Pulmonary artery endothelial cell (primary cell): ENCODE data around the gene BZW2. TPM values are rescaled to one million over a fixed set of nuclear protein-coding genes. Genes with fewer than 3 reads are reported as not detected.
"Not testable (repeated sequence)": the region's sequence is repeated elsewhere in the genome, so short reads cannot be mapped to it uniquely, and the experiment has no call there.

Experiments used
- DNase-seq: peaks from one replicate; pipeline ENCODE4 v3.0.0-alpha.2; 2011; ENCODE audit warnings: low read depth, low spot score
- total RNA-seq: library from RNA; depleted of rRNA; stranded (reverse); fragments of >200 nt; gene quantifications from 2 replicates; pipeline ENCODE4 v1.2.3, GENCODE V29; 2014

BZW2 gene
- total RNA-seq, 1 donor from 2014 or later: 99.1 TPM

DNA sequence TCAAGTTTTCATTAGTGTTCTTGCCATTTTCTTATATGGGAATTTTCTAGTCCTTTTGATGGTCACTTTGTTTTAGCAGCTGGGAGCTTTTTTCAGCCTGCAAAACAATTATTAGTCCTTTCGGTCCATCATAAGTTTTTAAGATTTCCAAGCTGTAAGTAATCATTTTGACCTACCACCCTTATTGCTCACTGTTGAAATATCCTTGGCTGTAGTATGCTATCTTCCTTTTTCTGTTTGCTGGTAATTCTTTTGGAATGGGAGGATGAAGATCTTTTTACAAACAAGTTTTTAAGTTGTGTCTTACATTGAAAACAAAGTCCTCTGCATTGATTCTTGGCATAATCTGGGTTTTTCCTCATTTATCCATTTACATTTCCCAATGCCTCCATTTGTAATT, 24.0 kb downstream of the BZW2 start:
- DNase-seq: no peak

- DNase-seq: no peak
Measured at GRCh38 chr7:16670731-16671344, 24.9 kb downstream of the BZW2 start.

- no peak for DNase-seq
Measured at GRCh38 chr7:16671811-16672210, 25.8 kb downstream of the BZW2 start.

- no peak for DNase-seq
Measured at GRCh38 chr7:16675277-16675676, 29.3 kb downstream of the BZW2 start.

GRCh38 chr7:16677978-16678494, 32.1 kb downstream of the BZW2 start:
- no peak for DNase-seq

GRCh38 chr7:16678645-16679566, 32.9 kb downstream of the BZW2 start:
- DNase-seq: not testable (repeated sequence)

- no peak for DNase-seq
Measured at GRCh38 chr7:16684935-16685334, 39.0 kb downstream of the BZW2 start.

GRCh38 chr7:16685535-16685934, 39.6 kb downstream of the BZW2 start:
- DNase-seq: no peak

- DNase-seq: no peak
Measured at GRCh38 chr7:16688249-16688648, 42.3 kb downstream of the BZW2 start.

DNA sequence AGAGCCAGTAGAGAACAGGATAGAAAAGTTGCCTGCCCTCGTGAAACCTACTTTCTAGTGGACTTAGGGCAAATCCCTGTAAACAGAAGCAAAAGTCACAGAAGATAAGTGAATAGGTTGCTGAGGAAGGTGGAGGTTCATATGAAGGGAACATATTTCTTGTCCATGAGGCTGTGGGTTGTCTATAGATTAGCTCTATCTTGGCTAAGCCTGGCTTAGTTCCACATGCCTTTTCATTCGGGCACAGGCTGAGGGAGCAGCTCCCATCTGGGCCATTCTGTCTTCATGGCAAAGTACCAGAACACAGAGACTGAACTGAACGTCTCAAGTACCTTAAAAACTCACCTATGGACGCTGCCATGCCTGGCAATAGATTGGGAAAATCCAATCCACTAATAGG, 45.3 kb downstream of the BZW2 start:
- DNase-seq: no peak

DNA sequence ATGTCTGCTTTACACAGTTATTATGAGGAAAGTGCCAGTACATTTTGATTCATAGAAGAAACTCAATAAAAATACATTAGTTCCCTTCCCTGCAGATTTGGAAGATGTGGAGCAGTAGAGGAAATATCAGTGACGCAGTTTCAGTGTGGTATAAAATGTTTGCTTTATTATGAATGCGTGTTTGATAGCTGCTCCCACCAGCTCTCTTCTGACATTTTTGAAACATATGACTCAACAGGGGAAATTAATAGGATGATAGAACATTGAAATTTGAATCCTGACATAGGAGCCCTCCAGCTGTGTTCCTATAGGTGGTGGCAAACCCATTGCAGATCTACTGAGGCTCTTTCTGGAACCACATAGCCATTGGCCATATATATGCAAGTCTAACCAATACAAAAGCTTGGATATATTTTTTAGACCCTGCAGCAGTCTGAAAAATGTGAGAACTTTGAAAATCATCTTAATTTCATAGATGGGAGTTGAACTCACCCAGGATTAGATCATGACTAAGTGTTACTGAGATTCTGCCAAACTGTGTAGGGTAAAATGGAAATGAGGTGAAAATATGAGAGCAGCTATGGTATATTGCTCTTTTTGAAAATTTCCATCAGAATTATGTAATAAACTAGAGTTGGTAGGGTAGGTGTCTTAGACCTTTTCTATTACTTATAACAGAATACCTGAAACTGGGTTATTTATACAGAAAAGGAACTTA, 47.8 kb downstream of the BZW2 start:
- no peak for DNase-seq

DNA sequence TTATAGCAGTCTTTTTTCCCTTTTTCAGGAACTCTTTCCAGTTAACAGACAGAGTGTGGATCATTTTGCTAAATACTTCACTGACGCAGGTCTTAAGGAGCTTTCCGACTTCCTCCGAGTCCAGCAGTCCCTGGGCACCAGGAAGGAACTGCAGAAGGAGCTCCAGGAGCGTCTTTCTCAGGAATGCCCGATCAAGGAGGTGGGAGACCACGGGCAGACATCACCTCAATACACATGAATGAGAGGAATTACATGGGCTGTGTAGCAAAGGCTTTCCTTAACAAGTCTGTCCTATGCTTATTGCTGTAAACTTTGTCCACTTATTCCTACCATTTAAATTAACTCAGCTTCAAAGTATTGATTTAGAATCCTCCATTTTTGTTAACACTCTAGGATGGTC, 48.8 kb downstream of the BZW2 start:
- no peak for DNase-seq

DNA sequence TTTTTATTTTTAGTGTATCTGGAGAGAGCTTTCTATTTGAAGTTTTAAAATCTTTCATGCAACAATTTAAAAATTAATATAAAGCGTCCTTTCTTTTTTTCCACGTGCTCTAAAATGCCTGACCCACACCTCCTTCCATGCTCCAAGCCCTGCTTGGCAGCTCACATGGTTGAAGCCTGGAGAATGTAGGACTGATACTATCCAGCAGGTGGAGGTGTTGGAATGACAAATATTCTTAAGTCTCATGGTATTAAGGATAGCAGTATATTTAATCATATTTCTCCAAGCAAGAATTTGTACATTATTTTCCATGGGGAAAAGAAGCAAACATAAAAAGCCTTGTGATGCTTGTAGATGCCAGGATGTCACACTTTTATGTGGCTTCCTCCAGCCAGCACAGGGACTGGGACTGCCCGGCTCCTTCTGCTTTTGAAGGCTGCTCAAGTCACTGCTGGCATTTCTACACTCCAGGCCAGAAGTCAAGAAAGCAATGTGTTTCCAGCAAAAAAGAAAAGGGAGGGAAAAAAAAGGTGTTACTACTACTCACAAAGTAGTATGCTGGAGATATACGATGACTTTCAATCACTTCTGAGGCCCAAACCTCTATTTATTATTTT, 49.7 kb downstream of the BZW2 start:
- peak; percentile 24 for DNase-seq

GRCh38 chr7:16697507-16698199, 51.7 kb downstream of the BZW2 start:
- DNase-seq: no peak

- no peak for DNase-seq
Measured at GRCh38 chr7:16698200-16698905, 52.4 kb downstream of the BZW2 start.

DNA sequence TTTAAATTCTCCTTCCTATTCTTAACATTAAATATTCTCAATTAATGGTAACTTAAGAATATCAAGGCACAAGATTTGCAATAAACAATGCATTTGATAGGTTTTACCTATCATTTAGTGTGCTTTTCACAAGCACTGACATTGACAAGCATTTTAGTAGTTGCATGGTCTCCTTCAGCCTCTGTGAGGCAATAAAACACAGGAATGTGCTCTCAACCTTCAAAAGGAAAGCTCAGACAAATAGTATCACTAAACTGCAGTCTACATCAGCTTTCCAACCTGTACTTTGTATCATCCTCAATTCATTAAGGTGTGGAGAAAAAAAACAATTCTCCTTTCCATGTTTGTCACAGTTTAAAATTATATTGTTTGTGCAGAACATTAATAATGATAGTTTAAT, 56.5 kb downstream of the BZW2 start:
- no peak for DNase-seq

DNA sequence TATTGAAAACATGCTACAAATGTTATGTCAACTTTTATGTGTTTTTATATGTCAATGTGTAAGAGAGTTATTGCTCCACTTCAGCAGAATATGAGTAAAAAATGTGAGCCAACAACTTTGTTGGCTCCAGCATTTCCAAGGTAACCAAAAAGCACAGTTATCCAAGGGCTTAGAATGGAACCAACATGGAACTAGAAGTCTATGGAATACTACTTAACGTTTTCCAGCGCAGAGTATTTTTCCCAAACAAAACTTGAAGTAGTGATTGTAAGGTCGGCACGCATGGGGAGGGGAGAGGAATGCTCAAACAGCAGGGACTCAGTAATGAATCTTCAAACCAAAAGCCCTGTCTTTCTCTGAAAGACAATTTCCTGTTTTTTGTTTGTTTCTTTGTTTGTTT, 62.5 kb downstream of the BZW2 start:
- no peak for DNase-seq

DNA sequence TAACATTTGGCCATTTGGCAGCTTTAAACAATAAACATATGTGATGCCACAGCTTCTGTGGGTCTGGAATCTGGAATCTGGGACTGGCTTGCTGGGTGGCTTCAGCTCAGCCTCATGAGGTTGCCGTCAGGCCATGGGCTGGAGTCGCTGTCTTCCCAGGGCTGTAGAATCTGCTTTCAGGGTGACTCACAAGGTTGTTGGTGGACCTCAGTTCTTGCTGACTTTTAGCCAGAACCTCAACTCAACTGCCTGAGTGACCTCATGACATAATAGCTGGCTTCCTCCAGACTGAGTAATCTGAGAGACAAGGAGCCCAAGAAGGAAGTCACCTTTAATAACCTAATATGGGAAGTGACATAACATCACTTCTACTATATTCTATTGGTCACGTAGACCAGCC, 63.0 kb downstream of the BZW2 start:
- no peak for DNase-seq

DNA sequence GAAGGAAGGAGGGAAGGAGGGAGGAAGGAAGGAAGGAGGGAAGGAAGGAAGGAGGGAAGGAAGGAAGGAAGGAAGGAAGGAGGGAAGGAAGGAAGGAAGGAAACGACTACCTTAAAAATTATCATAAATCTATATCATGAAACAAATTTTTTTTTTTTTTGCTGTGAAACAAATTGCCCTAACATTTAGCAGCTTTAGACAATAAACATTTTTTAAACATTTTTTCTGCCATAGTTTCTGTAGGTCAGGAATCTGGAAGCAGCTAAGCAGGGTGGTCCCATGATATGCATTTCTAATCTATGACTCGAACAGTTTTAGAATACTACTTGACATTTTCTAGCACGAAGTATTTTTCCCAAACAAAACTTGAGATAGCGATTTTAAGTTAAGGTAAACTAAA, 64.7 kb downstream of the BZW2 start:
- no peak for DNase-seq

- no peak for DNase-seq
Measured at GRCh38 chr7:16711730-16712129, 65.7 kb downstream of the BZW2 start.
